ENCODE results near the gene TNFRSF17. TPM values are rescaled to one million over a fixed set of nuclear protein-coding genes. Genes with fewer than 3 reads are reported as not detected.
"Not testable (repeated sequence)": the region's sequence is repeated elsewhere in the genome, so short reads cannot be mapped to it uniquely, and the experiment has no call there.

The TNFRSF17 gene
- total RNA-seq, result not detected in 2 replicates
- long read RNA-seq, result 0 reads

DNA sequence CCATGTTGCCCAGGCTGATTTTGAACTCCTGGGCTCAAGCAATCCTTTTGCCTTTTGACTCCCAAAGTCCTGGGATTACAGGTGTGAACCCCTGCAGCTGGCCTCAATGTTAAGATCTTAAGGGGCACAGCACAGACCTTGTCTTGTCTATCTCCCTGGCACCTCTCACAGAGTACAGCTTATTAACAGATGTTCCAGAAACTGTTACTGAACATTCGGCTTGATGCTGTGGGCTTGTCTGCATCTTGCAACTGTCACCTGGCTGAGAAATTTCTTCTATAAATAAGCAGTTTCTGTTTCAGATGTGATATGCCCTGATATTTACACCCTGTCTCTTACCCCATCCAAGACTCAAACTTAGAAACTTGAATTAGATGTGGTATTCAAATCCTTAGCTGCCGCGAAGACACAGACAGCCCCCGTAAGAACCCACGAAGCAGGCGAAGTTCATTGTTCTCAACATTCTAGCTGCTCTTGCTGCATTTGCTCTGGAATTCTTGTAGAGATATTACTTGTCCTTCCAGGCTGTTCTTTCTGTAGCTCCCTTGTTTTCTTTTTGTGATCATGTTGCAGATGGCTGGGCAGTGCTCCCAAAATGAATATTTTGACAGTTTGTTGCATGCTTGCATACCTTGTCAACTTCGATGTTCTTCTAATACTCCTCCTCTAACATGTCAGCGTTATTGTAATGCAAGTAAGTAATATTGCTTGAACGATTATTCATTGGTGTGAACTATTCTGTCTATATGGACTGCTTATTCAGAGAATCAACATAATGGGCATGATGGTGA, at the start of gene TNFRSF17:
TSS of gene TNFRSF17 (plus strand) at position 450 of the 791 bp plus-strand sequence. CDS start at position 565, 115 bp downstream.
- no peak within 1 kb of the TSS for H3K4me3 Mint-ChIP-seq (ENCODE audit: unreplicated experiment)
- peaks cover 6% of the 10 kb centered on the region for H3K36me3 Mint-ChIP-seq (ENCODE audit: unreplicated experiment)
- no peaks in the 10 kb centered on the region for H3K9me3 Mint-ChIP-seq (ENCODE audit: unreplicated experiment)
- TF ChIP-seq, protein P1, sequence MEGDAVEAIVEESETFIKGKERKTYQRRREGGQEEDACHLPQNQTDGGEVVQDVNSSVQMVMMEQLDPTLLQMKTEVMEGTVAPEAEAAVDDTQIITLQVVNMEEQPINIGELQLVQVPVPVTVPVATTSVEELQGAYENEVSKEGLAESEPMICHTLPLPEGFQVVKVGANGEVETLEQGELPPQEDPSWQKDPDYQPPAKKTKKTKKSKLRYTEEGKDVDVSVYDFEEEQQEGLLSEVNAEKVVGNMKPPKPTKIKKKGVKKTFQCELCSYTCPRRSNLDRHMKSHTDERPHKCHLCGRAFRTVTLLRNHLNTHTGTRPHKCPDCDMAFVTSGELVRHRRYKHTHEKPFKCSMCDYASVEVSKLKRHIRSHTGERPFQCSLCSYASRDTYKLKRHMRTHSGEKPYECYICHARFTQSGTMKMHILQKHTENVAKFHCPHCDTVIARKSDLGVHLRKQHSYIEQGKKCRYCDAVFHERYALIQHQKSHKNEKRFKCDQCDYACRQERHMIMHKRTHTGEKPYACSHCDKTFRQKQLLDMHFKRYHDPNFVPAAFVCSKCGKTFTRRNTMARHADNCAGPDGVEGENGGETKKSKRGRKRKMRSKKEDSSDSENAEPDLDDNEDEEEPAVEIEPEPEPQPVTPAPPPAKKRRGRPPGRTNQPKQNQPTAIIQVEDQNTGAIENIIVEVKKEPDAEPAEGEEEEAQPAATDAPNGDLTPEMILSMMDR (IDR thresholded peaks at IDR 0.05), result no peak
- DNase-seq (ENCODE audit: extremely low spot score, unreplicated experiment), result no peak
- H3K27me3 Mint-ChIP-seq (ENCODE audit: unreplicated experiment), result no peaks in the 10 kb centered on the region
- no peak within 1 kb of the TSS for H3K27ac Mint-ChIP-seq (ENCODE audit: unreplicated experiment)
- H3K4me1 Mint-ChIP-seq (ENCODE audit: unreplicated experiment), result peaks cover 8% of the 10 kb centered on the region

DNA sequence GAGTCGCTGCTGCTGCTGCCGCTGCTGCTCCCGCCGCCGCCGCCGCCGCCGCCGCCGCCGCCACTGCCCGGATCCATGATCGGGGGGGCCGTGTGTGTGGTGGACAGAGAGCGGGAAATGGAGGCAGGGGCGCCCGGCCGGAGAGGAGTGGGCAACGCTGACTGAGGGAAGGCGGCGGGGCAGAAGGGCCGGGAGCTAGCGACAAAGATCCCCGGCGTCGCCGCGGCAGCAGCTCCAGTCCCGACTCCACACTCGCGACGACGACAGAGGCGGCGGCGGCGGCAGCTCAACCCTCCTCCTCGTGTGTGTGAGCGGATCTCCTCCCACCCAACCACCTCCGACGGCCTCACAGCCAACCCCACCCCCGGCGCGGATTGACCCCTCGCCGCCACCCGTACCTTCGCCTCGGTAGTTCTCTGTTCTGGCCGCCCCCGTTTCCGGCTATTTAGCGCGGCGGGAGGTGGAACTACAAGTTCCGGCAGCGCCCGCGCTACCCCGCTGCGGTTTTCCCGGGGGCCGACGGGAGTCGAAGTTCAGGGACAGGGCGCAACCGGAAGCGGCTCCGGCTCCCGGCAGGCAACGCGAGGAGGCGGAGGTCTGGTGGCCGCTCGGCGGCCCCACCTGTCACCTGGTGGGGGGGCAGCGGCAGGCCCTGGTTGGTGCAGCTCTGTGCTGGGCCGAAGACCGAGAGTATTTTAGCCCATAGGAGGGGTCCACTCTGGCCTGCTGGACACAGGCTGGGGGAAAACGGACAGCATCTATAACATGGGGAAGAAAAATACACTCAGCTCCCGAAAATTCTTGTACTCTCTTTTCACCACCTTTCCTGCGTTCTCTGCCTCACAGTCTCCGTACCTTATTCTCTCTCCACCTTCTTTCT, 49.1 kb upstream of the TNFRSF17 start, which contains the start of gene GSPT1:
TSS of gene GSPT1 (minus strand) at position 313 of the 880 bp plus-strand sequence. CDS start at position 77, 236 bp downstream.
- DNase-seq (ENCODE audit: extremely low spot score, unreplicated experiment), result peak; percentile 99
- Mint-ChIP-seq H3K4me3 (ENCODE audit: unreplicated experiment) (peak within 1 kb of the TSS; percentile 89), H3K4me1 (ENCODE audit: unreplicated experiment) (peaks cover 29% of the 10 kb centered on the region), H3K9me3 (ENCODE audit: unreplicated experiment) (no peaks in the 10 kb centered on the region), H3K27ac (ENCODE audit: unreplicated experiment) (peak within 1 kb of the TSS; percentile 87), H3K27me3 (ENCODE audit: unreplicated experiment) (peaks cover 6% of the 10 kb centered on the region), H3K36me3 (ENCODE audit: unreplicated experiment) (no peaks in the 10 kb centered on the region)
- TF ChIP-seq, protein P1 (IDR thresholded peaks at IDR 0.05), result no peak

DNA sequence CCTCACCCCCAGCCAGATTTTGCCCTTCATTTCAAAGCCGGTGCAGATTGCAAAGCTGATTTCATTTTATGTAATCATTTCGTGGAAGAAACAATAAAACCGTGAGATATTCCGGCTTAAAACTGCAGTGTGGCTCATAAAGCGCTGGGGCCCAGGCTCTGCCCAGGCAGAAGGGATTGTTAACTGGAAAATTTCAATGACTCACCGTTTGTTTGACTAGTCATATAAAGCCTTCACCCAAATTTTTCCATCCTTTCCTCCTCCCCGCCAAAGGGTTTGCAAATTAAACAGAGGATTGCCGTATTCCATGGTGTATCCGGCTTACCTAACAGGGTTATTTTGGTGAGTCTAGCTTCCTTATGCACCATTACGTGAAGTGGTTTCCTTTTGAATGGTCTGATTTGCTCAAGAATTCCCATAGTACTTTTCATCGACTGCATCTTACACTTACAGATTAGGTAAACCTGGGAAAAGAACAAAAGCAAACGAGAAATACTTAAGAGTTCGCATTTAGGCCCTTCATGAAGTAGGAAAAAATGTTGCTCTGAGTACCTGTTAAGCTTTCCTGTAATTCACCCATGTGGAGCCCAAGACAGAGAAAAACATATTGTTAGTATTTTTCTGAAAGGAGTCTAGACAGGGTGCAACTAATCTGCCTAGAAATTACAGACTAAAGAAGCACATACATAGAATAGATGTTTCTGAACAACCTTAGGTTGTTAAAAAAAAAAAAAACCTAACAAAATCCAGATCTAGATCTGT, 48.3 kb upstream of the TNFRSF17 start:
- H3K36me3 Mint-ChIP-seq (ENCODE audit: unreplicated experiment), result no peaks in the 10 kb centered on the region
- H3K9me3 Mint-ChIP-seq (ENCODE audit: unreplicated experiment), result no peaks in the 10 kb centered on the region
- H3K27me3 Mint-ChIP-seq (ENCODE audit: unreplicated experiment), result peaks cover 6% of the 10 kb centered on the region
- TF ChIP-seq, protein P1 (IDR thresholded peaks at IDR 0.05), result no peak
- peak overlapping the region; percentile 81 for H3K27ac Mint-ChIP-seq (ENCODE audit: unreplicated experiment)
- no peak for DNase-seq (ENCODE audit: extremely low spot score, unreplicated experiment)
- H3K4me1 Mint-ChIP-seq (ENCODE audit: unreplicated experiment), result peaks cover 28% of the 10 kb centered on the region
- H3K4me3 Mint-ChIP-seq (ENCODE audit: unreplicated experiment), result peak overlapping the region; percentile 75

- H3K27me3 Mint-ChIP-seq (ENCODE audit: unreplicated experiment); H3K4me3 Mint-ChIP-seq (ENCODE audit: unreplicated experiment); H3K27ac Mint-ChIP-seq (ENCODE audit: unreplicated experiment); H3K4me1 Mint-ChIP-seq (ENCODE audit: unreplicated experiment); DNase-seq (ENCODE audit: extremely low spot score, unreplicated experiment); H3K9me3 Mint-ChIP-seq (ENCODE audit: unreplicated experiment); H3K36me3 Mint-ChIP-seq (ENCODE audit: unreplicated experiment): not testable (repeated sequence)
Measured at GRCh38 chr16:11924046-11924445, 41.0 kb upstream of the TNFRSF17 start.

DNA sequence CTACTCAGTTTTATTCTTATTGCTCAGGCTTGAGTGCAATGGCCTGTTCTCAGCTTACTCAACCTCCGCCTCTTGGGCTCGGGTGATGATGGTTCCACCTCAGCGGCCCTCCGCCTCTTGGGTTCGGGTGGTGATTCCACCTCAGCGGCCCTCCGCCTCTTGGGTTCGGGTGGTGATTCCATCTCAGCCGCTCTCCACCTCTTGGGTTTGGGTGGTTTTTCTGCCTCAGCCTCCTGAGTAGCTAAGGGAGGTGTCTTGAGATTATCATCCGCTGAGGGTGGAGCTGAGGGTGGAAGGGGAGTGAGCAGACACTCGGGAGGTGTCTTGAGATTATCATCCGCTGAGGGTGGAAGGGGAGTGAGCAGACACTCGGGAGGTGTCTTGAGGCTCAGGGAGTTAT, 37.7 kb upstream of the TNFRSF17 start:
- not testable (repeated sequence) for H3K36me3 Mint-ChIP-seq (ENCODE audit: unreplicated experiment); H3K9me3 Mint-ChIP-seq (ENCODE audit: unreplicated experiment); H3K4me3 Mint-ChIP-seq (ENCODE audit: unreplicated experiment); H3K27me3 Mint-ChIP-seq (ENCODE audit: unreplicated experiment); DNase-seq (ENCODE audit: extremely low spot score, unreplicated experiment); H3K27ac Mint-ChIP-seq (ENCODE audit: unreplicated experiment); H3K4me1 Mint-ChIP-seq (ENCODE audit: unreplicated experiment)

- H3K27ac Mint-ChIP-seq (ENCODE audit: unreplicated experiment); H3K4me3 Mint-ChIP-seq (ENCODE audit: unreplicated experiment); DNase-seq (ENCODE audit: extremely low spot score, unreplicated experiment); H3K9me3 Mint-ChIP-seq (ENCODE audit: unreplicated experiment); H3K4me1 Mint-ChIP-seq (ENCODE audit: unreplicated experiment); H3K36me3 Mint-ChIP-seq (ENCODE audit: unreplicated experiment); H3K27me3 Mint-ChIP-seq (ENCODE audit: unreplicated experiment): not testable (repeated sequence)
Measured at GRCh38 chr16:11941945-11942344, 23.1 kb upstream of the TNFRSF17 start, which contains the start of gene NPIPB2. Gene NPIPB2 (minus strand): TSS chr16:11942045. CDS start chr16:11942045, 0 bp downstream.

Data from osteocyte (in vitro differentiated cells).